ENCODE measurements around the gene RAD51B.

RAD51B gene

GRCh38 chr14:68368850-68369249 is 549.3 kb downstream of the RAD51B start:
- Mint-ChIP-seq H3K4me3 (peak overlapping the region; percentile 27), H3K9me3 (peaks cover 4% of the 10 kb centered on the region)

GRCh38 chr14:68369281-68370056 is 549.9 kb downstream of the RAD51B start:
- no peaks in the 10 kb centered on the region for H3K27me3 Mint-ChIP-seq
- H3K27ac Mint-ChIP-seq = peak overlapping the region; percentile 71
- peaks cover 4% of the 10 kb centered on the region for H3K9me3 Mint-ChIP-seq
- peak; percentile 78 for ATAC-seq
- peak overlapping the region; percentile 27 for H3K4me3 Mint-ChIP-seq
- H3K4me1 Mint-ChIP-seq = peaks cover 78% of the 10 kb centered on the region
- no peaks in the 10 kb centered on the region for H3K36me3 Mint-ChIP-seq

More at GRCh38 chr14:68368850-68369249, 549.3 kb downstream of the RAD51B start:
- H3K36me3 Mint-ChIP-seq = no peaks in the 10 kb centered on the region
- H3K27me3 Mint-ChIP-seq = no peaks in the 10 kb centered on the region
- peak; percentile 88 for ATAC-seq
- peak overlapping the region; percentile 71 for H3K27ac Mint-ChIP-seq
- H3K4me1 Mint-ChIP-seq = peaks cover 78% of the 10 kb centered on the region

GRCh38 chr14:68370057-68370360 is 550.4 kb downstream of the RAD51B start:
- Mint-ChIP-seq H3K27ac (peak overlapping the region; percentile 71), H3K4me3 (no peak overlapping the region), H3K9me3 (peaks cover 4% of the 10 kb centered on the region), H3K4me1 (peaks cover 78% of the 10 kb centered on the region), H3K36me3 (no peaks in the 10 kb centered on the region), H3K27me3 (no peaks in the 10 kb centered on the region)
- ATAC-seq = no peak

GRCh38 chr14:68372368-68372767 is 552.8 kb downstream of the RAD51B start:
- H3K4me1 Mint-ChIP-seq = peaks cover 94% of the 10 kb centered on the region

GRCh38 chr14:68373124-68373646 is 553.6 kb downstream of the RAD51B start:
- Mint-ChIP-seq H3K9me3 (peaks cover 4% of the 10 kb centered on the region), H3K4me3 (no peak overlapping the region), H3K27me3 (no peaks in the 10 kb centered on the region), H3K36me3 (peaks cover 5% of the 10 kb centered on the region), H3K4me1 (peaks cover 94% of the 10 kb centered on the region), H3K27ac (peak overlapping the region; percentile 71)
- ATAC-seq = no peak

More at GRCh38 chr14:68372368-68372767, 552.8 kb downstream of the RAD51B start:
- H3K27ac Mint-ChIP-seq = peak overlapping the region; percentile 71
- H3K36me3 Mint-ChIP-seq = peaks cover 5% of the 10 kb centered on the region
- no peak for ATAC-seq
- H3K4me3 Mint-ChIP-seq = no peak overlapping the region
- H3K27me3 Mint-ChIP-seq = no peaks in the 10 kb centered on the region
- peaks cover 4% of the 10 kb centered on the region for H3K9me3 Mint-ChIP-seq

- Mint-ChIP-seq H3K36me3 (peaks cover 5% of the 10 kb centered on the region), H3K9me3 (peaks cover 4% of the 10 kb centered on the region), H3K27ac (peak overlapping the region; percentile 71), H3K4me3 (no peak overlapping the region), H3K27me3 (no peaks in the 10 kb centered on the region), H3K4me1 (peaks cover 90% of the 10 kb centered on the region)
- ATAC-seq = peak; percentile 67
Measured at GRCh38 chr14:68373847-68374444, 554.4 kb downstream of the RAD51B start.

- peaks cover 89% of the 10 kb centered on the region for H3K4me1 Mint-ChIP-seq
- no peak overlapping the region for H3K4me3 Mint-ChIP-seq
- peaks cover 5% of the 10 kb centered on the region for H3K36me3 Mint-ChIP-seq
- H3K9me3 Mint-ChIP-seq = peaks cover 4% of the 10 kb centered on the region
- no peak for ATAC-seq
- no peaks in the 10 kb centered on the region for H3K27me3 Mint-ChIP-seq
- peak overlapping the region; percentile 71 for H3K27ac Mint-ChIP-seq
Measured at GRCh38 chr14:68374682-68375081, 555.1 kb downstream of the RAD51B start.

- Mint-ChIP-seq H3K4me1 (peaks cover 89% of the 10 kb centered on the region), H3K9me3 (peaks cover 4% of the 10 kb centered on the region), H3K36me3 (peaks cover 5% of the 10 kb centered on the region), H3K27me3 (no peaks in the 10 kb centered on the region), H3K27ac (peak overlapping the region; percentile 86), H3K4me3 (no peak overlapping the region)
- ATAC-seq = no peak
Measured at GRCh38 chr14:68375376-68375775, 555.8 kb downstream of the RAD51B start.

GRCh38 chr14:68376067-68376779 is 556.6 kb downstream of the RAD51B start:
- Mint-ChIP-seq H3K27ac (peak overlapping the region; percentile 86), H3K4me1 (peaks cover 84% of the 10 kb centered on the region), H3K36me3 (peaks cover 5% of the 10 kb centered on the region), H3K9me3 (peaks cover 4% of the 10 kb centered on the region), H3K4me3 (no peak overlapping the region), H3K27me3 (no peaks in the 10 kb centered on the region)
- ATAC-seq = no peak

- no peak for ATAC-seq
- peaks cover 4% of the 10 kb centered on the region for H3K9me3 Mint-ChIP-seq
- no peak overlapping the region for H3K4me3 Mint-ChIP-seq
- H3K4me1 Mint-ChIP-seq = peaks cover 77% of the 10 kb centered on the region
- no peaks in the 10 kb centered on the region for H3K27me3 Mint-ChIP-seq
- peak overlapping the region; percentile 86 for H3K27ac Mint-ChIP-seq
- H3K36me3 Mint-ChIP-seq = peaks cover 5% of the 10 kb centered on the region
Measured at GRCh38 chr14:68377006-68377405, 557.4 kb downstream of the RAD51B start.

GRCh38 chr14:68377459-68377858 is 557.9 kb downstream of the RAD51B start:
- Mint-ChIP-seq H3K36me3 (peaks cover 5% of the 10 kb centered on the region), H3K4me1 (peaks cover 72% of the 10 kb centered on the region), H3K4me3 (no peak overlapping the region), H3K27ac (peak overlapping the region; percentile 86), H3K27me3 (no peaks in the 10 kb centered on the region), H3K9me3 (peaks cover 4% of the 10 kb centered on the region)
- ATAC-seq = peak; percentile 63

GRCh38 chr14:68379510-68380328 is 560.1 kb downstream of the RAD51B start:
- no peak overlapping the region for H3K4me3 Mint-ChIP-seq
- no peaks in the 10 kb centered on the region for H3K9me3 Mint-ChIP-seq
- H3K27me3 Mint-ChIP-seq = no peaks in the 10 kb centered on the region
- peak overlapping the region; percentile 56 for H3K27ac Mint-ChIP-seq
- no peak for ATAC-seq
- H3K4me1 Mint-ChIP-seq = peaks cover 62% of the 10 kb centered on the region
- H3K36me3 Mint-ChIP-seq = peaks cover 5% of the 10 kb centered on the region

GRCh38 chr14:68380329-68380741 is 560.8 kb downstream of the RAD51B start:
- ATAC-seq = peak; percentile 74
- Mint-ChIP-seq H3K27ac (peak overlapping the region; percentile 56), H3K36me3 (peaks cover 5% of the 10 kb centered on the region), H3K4me3 (no peak overlapping the region), H3K4me1 (peaks cover 56% of the 10 kb centered on the region), H3K9me3 (no peaks in the 10 kb centered on the region), H3K27me3 (no peaks in the 10 kb centered on the region)

- no peaks in the 10 kb centered on the region for H3K9me3 Mint-ChIP-seq
- no peaks in the 10 kb centered on the region for H3K27me3 Mint-ChIP-seq
- ATAC-seq = no peak
- peaks cover 29% of the 10 kb centered on the region for H3K4me1 Mint-ChIP-seq
- no peak overlapping the region for H3K4me3 Mint-ChIP-seq
- H3K27ac Mint-ChIP-seq = peak overlapping the region; percentile 78
- peaks cover 6% of the 10 kb centered on the region for H3K36me3 Mint-ChIP-seq
Measured at GRCh38 chr14:68384335-68384734, 564.8 kb downstream of the RAD51B start.
